ENCODE measurements around the gene GRM5.

The GRM5 gene

DNA sequence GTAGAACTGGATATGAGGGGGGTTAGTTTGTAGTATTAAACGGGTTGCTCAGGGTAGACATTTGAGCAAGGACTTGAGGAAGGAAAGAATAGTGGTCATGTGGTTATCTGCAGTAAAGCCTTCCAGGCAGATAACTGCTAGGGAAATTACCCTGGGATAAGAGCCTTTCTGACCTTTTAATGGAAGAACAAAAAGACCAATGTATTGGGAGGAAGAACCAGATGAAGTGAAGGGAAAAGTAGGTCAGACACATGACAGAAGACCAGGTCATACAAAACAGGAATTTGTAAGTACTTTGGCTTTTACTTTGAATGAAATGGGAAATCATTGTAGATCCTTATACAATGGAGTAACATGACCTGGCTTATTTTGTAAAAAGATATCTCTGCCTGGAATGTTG is 486.3 kb downstream of the GRM5 start:
- TF ChIP-seq SIN3A (IDR thresholded peaks at IDR 0.05; ENCODE audit: borderline replicate concordance, insufficient read depth, low read length) (no peak), FOXP2 (optimal IDR thresholded peaks at IDR 0.05; ENCODE audit: borderline replicate concordance, extremely low read depth, extremely low read length, insufficient read depth) (no peak), POLR2AphosphoS5 (IDR thresholded peaks at IDR 0.05; ENCODE audit: low read depth, low read length) (no peak), TAF1 (IDR thresholded peaks at IDR 0.05; ENCODE audit: borderline replicate concordance, insufficient read depth, low read length) (no peak)
- TF ChIP-seq, protein P1, sequence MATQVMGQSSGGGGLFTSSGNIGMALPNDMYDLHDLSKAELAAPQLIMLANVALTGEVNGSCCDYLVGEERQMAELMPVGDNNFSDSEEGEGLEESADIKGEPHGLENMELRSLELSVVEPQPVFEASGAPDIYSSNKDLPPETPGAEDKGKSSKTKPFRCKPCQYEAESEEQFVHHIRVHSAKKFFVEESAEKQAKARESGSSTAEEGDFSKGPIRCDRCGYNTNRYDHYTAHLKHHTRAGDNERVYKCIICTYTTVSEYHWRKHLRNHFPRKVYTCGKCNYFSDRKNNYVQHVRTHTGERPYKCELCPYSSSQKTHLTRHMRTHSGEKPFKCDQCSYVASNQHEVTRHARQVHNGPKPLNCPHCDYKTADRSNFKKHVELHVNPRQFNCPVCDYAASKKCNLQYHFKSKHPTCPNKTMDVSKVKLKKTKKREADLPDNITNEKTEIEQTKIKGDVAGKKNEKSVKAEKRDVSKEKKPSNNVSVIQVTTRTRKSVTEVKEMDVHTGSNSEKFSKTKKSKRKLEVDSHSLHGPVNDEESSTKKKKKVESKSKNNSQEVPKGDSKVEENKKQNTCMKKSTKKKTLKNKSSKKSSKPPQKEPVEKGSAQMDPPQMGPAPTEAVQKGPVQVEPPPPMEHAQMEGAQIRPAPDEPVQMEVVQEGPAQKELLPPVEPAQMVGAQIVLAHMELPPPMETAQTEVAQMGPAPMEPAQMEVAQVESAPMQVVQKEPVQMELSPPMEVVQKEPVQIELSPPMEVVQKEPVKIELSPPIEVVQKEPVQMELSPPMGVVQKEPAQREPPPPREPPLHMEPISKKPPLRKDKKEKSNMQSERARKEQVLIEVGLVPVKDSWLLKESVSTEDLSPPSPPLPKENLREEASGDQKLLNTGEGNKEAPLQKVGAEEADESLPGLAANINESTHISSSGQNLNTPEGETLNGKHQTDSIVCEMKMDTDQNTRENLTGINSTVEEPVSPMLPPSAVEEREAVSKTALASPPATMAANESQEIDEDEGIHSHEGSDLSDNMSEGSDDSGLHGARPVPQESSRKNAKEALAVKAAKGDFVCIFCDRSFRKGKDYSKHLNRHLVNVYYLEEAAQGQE (IDR thresholded peaks at IDR 0.05; ENCODE audit: insufficient read depth in 1 of 2, low read depth in 2 of 2, low read length in 2 of 2) = no peak

DNA sequence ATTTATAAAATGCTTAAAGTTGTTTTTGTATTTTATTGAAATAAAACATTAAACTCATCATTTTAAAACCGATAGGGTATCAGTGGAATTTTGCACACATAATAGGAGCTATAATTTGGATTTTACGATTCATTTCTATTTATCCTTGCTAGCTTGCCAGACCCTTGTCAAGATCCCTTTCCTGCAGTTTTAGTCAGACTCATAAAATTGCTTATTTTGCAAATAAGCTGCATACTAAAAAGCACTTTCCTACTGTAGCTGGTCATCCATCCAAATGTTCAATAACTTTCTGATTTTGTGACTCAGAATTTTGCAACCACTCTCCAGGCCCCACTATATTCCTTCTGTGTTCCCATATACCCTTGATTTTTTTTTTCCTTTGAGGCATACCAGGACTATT is 489.0 kb downstream of the GRM5 start:
- TF ChIP-seq SIN3A (IDR thresholded peaks at IDR 0.05; ENCODE audit: borderline replicate concordance, insufficient read depth, low read length) = no peak
- TF ChIP-seq TAF1 (IDR thresholded peaks at IDR 0.05; ENCODE audit: borderline replicate concordance, insufficient read depth, low read length) = no peak
- TF ChIP-seq, protein P1 (IDR thresholded peaks at IDR 0.05; ENCODE audit: insufficient read depth in 1 of 2, low read depth in 2 of 2, low read length in 2 of 2) = no peak
- TF ChIP-seq FOXP2 (optimal IDR thresholded peaks at IDR 0.05; ENCODE audit: borderline replicate concordance, extremely low read depth, extremely low read length, insufficient read depth) = no peak
- TF ChIP-seq POLR2AphosphoS5 (IDR thresholded peaks at IDR 0.05; ENCODE audit: low read depth, low read length) = no peak

DNA sequence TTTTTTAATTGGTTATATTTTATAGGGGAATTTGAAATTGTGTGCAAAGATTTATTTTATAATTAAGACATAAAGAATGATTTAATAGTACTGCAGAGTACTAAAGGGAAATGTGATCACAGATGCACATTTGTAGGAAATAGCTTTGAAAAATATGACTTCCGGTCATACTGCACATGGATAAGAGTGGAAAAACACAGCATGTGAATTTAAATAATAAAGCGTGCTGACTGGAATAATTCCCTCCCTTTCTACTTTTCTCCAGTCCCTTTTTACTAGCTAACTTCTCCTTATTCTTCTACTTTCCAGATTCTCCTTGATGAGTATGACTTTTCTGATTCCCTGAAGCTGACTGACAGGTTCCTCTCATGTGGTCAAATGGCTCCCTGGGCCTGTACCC is 489.9 kb downstream of the GRM5 start:
- no peak for TF ChIP-seq POLR2AphosphoS5 (IDR thresholded peaks at IDR 0.05; ENCODE audit: low read depth, low read length)
- TF ChIP-seq SIN3A (IDR thresholded peaks at IDR 0.05; ENCODE audit: borderline replicate concordance, insufficient read depth, low read length) = no peak
- TF ChIP-seq, protein P1 (IDR thresholded peaks at IDR 0.05; ENCODE audit: insufficient read depth in 1 of 2, low read depth in 2 of 2, low read length in 2 of 2) = no peak
- no peak for TF ChIP-seq TAF1 (IDR thresholded peaks at IDR 0.05; ENCODE audit: borderline replicate concordance, insufficient read depth, low read length)
- no peak for TF ChIP-seq FOXP2 (optimal IDR thresholded peaks at IDR 0.05; ENCODE audit: borderline replicate concordance, extremely low read depth, extremely low read length, insufficient read depth)

DNA sequence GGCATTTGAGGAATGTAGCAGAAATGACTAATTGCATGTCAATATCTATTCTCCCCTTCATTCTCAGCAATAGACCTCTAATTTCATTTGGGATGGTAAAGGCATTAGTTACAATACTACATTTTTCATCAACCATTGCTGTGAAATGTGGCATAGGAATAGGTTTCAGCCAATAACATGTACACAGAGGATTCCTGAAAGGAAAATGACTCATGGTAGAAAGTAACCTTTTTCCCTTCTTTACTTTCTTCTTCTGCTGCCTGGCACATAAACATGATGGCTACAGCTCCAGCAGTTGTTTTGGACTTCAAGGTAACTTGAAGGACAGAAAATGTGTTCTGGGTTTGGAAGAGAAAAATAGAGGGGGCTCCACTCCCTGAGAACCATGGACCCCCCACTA is 496.4 kb downstream of the GRM5 start:
- TF ChIP-seq POLR2AphosphoS5 (IDR thresholded peaks at IDR 0.05; ENCODE audit: low read depth, low read length) (no peak), TAF1 (IDR thresholded peaks at IDR 0.05; ENCODE audit: borderline replicate concordance, insufficient read depth, low read length) (no peak), FOXP2 (optimal IDR thresholded peaks at IDR 0.05; ENCODE audit: borderline replicate concordance, extremely low read depth, extremely low read length, insufficient read depth) (no peak)
- TF ChIP-seq, protein P1 (IDR thresholded peaks at IDR 0.05; ENCODE audit: insufficient read depth in 1 of 2, low read depth in 2 of 2, low read length in 2 of 2) = no peak

DNA sequence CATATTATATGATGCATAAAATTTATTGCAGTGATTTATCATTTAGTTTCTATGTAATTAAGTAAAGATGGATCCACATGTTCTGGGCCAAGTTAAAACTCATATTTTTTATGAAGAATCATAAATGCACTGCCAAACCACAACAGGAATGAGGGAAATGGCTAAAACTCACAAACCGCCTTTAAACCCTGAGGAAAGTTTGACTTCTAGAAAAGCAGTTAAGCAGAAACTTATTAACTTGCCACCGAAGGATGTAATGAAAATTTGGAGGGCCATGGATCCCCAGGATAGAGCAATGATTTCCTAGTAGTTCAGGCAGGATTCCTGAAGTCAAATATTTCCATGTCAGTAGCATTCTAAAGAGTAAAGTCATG is 510.0 kb downstream of the GRM5 start:
- TF ChIP-seq FOXP2 (optimal IDR thresholded peaks at IDR 0.05; ENCODE audit: borderline replicate concordance, extremely low read depth, extremely low read length, insufficient read depth) = no peak
- TF ChIP-seq TAF1 (IDR thresholded peaks at IDR 0.05; ENCODE audit: borderline replicate concordance, insufficient read depth, low read length) = no peak
- TF ChIP-seq, protein P1 (IDR thresholded peaks at IDR 0.05; ENCODE audit: insufficient read depth in 1 of 2, low read depth in 2 of 2, low read length in 2 of 2) = no peak
- TF ChIP-seq SIN3A (IDR thresholded peaks at IDR 0.05; ENCODE audit: borderline replicate concordance, insufficient read depth, low read length) = no peak
- no peak for TF ChIP-seq POLR2AphosphoS5 (IDR thresholded peaks at IDR 0.05; ENCODE audit: low read depth, low read length)
